HG02678 (cell line): ENCODE data around the gene METTL4.

ENCODE experiments used
- ATAC-seq: cut with Tn5 transposase; IDR thresholded peaks from one replicate; pipeline ENCODE4 v1.9.1; 2021; ENCODE audit warnings: mild to moderate bottlenecking, moderate library complexity; ENCODE audit not compliant: unreplicated experiment

Gene METTL4

DNA sequence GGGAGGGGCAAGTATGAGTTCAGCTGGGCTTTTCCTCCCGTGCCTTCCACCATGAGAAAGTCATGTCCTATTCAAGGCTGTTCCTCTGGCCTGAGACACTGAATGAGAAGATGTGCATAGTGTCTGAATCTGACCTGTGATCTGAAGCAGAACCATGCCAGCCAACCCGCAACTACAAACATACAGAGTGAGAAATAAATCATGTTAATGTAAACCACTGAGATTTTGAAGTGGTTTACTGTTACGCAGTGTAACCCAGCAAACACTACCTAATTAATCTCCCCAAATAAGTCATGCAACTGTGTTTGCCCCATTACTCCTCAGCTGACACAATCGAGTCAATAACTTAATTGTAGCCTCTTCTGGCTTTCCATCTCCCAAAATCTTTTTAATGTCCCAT, 49.2 kb downstream of the METTL4 start:
- no peak for ATAC-seq

DNA sequence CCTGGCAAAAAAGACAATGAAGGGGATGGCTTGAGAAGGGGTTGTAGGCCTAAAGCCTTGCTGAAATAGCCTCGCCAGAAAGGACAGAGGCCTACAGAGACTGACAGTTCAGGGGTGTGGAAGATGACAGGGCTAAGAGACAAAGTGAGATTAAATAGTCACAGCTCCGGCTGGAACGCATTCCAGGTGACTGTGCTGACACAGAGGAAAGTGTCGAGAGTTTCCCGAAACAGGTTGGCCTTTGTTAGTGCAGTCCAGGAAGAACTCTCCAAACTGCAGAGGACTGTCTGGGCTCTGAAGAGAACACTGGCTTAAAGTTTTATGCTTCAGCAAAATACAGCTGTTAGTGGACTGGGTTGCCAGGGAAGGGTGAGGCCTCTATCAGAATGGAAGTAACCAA, 52.8 kb downstream of the METTL4 start:
- ATAC-seq = no peak

DNA sequence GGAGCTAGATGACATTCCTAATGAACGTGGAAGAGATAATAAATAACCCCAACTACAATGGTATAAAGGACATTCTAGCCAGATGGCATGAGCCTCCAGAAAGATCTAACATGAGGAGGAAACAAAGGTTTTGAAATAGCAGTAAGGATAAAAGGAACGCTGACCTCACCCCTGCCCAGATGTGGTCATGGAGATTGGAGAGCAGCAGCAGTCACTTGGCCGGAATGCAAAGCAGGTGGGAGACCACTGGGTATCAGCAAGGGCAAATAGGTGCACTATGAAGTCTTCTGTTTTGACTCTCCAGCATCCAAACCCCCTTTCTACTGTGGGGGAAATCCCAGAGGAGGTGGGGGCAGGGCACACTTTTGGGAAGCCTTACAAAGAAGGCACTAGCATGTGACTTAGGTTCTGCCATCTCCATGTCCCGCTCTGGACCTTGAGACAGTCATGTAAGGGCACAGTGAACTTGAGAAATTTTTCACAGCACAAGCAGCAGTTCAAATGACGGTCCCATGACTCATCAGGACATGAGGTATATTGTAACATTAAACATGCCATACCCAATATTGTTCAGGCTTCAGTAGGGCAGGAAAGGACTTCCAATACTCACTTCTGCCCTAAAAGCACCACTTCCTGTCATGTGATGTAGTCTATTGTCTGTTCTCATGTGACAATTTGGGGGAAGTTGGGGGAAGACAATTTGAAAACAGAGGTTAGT, 55.2 kb downstream of the METTL4 start:
- no peak for ATAC-seq

DNA sequence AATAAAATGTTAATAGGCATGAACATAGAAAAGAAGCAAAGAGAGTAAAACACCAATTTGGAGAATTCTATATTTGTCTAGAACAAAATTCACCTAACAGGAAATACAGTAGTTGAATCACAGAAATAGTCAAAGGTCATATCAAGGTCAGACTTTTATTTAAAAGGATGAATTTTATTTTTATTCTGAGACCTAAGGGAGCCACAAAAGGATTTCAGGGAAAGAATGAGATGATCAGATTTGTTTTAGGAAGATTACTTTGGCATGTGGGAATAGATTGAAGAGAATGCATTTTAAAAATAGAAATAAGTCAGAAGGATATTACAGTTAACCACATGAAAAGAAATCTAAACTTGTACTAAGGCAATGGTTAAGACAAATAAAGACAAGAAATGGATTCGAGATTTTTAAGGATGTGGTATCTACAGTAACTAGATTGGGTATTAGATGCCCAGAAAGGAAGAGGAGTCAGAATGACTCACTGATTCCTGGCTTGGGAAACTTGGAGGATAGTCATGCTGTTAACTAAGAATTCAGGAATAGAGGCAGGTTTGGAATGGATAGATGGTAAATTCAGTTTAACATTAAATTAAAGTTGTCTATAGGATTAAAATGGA, 56.0 kb downstream of the METTL4 start:
- ATAC-seq = no peak

DNA sequence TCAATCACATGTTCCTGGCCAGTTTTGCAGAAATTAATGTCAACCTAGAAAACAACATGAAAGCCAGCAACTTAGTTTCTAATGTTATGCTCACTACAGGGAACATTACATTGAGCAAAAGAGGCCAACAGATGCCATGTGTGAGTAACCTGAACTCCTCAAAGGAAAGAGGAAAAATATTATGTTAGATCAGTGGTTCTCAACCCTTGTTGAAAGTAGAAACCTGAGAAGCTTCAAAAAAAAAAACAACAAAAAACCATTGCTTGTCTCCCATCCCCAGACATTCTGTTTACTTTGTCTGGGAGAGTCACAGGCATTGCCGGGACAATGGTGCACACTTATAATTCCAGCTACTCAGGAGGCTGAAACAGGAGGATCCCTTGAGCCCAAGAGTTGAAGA, 57.7 kb downstream of the METTL4 start:
- no peak for ATAC-seq

DNA sequence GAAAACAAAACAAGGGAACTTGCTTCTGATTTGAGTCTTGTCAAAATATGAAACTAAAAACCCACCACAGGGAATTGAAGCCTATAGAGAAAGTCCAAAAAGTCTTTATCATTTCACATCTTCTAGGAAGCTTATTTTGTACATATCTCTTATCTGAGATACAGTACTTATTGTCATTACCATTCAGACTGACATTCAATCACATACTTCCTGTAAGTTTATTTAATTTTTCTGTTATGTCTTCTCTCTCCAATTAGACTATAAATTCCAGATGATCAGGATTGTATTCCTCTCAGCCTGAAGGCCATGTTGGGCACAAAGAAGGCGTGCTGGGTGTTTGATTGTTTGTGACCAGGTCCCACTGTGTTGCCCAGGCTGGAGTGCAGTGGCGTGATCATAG, 59.2 kb downstream of the METTL4 start:
- ATAC-seq = no peak

DNA sequence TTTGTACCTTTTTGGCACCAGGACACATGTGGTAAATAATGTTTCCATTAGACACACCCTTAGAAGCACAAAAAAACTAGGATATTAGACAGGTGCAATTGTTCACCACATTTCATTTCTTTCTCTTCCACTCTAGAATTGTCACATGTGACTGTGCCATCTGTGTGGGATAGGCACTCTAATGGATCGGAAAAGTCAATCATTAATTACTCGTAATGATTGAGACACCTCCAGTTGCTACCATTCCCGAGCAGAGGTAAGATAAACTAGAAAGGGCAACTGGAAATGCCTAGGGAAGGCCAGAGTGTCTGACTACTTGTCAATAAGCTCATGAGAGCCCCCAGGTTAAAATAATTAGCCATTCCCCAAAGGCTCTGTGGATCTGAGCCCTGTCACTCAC, 59.9 kb downstream of the METTL4 start:
- no peak for ATAC-seq

DNA sequence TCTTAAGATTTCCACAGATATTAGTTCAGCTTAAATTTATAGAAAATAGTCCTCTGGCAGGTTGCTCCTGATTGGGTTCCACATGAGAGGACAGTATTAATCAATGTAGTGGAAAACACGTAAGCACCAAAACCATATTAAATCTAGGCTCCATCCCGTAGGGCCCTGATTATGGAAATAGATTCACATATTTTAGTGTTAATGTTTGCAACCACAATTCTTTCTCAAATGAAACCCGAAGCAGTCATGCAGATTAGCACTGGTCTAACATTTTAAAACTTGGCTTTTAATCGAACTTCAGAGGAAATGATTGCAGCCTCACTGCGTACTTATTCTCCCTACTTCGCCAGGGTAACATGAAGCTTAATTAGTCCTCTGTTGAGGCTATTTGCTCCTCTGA, 60.9 kb downstream of the METTL4 start:
- ATAC-seq = no peak

DNA sequence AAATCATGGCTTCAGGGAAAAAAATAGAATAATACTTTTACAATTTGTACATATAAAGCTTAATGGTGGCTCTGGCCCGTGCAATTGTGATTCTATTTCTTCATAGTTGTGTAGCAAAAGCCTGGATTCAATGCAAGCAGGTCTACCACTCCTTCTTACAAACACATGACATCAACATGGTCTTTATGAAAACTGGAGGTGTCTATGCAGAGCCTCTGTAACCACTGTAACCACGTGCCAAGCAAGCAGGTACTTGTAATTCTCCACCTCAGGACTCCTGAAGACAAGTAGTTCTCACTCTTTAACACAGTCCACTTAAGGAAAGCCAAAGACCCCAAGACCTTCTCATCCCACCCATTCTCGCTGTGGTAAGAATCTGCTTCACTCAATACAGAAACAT, 62.6 kb downstream of the METTL4 start:
- ATAC-seq = no peak

DNA sequence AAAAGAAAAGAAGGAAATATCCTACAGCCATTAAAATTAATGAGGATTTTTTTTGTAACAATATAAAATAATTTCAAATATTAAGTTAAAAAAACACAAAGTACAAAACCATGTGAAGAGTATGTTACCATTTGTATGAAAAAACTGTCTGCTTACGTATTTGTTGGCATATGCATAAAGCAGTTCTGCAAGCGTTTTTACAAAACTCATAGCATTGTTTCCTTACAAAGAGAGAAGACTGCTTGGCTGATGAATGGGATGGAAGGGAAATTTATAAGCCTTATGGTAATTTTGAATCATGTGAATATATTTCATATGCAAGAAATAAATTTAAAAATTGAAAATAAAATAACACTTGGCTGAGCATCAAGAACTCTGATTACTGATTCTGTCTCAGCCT, 63.1 kb downstream of the METTL4 start:
- no peak for ATAC-seq

DNA sequence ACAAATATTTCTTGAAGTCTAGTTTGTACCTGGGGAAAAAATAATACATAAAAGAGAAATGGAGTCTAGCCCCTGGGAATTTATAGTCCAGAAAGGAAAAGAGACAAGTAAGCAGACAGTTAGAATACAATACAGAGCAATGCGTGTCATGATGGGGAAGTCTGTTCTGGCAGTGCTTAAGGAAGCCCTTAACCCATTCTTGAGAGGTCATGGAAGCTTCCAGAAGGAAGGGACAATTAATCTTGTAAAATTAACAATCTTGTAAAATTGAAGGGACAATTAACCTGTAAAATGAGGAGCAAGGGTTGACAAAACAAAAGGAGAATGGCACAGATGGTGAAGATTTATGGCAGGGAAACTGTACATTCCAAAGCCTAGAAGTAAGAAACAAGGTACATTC, 66.7 kb downstream of the METTL4 start:
- ATAC-seq = no peak

DNA sequence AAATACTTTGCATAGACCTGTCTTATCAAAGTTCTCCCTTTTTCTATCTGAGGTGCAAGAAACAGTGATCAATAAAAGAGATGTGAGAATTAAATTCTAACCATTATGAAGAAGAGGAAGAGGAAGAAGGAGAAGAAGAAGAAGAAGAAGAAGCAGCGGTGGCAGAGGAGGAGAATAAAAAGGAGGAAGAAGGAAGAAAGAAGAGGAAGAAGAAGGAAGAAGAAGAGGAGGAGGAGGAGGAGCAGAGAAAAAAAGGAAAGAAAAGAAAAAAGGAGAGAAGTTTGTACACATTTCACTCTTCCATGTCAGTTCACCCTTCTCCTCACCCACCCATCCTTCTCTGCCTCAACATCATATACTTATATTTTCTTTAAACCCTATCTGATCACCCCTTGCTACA, 68.4 kb downstream of the METTL4 start:
- ATAC-seq = no peak

DNA sequence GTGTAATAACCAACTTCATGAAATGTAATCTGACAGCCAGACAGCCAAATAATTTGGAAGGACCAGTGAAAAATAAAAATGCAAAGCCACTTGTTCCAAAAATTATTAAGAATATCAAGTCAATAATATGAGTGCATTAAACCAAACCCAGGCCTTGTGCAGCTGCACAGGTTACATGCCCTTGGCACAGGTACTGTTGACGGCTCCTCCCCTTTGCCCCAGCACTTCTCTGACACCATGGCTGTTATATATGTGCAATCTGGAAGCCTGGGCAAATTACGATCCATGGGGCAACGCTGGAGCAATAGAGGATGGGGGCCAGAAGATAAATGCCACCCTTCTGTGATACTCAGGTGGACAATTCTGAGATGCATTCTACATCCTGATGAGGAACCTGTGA, 68.9 kb downstream of the METTL4 start:
- ATAC-seq = no peak

DNA sequence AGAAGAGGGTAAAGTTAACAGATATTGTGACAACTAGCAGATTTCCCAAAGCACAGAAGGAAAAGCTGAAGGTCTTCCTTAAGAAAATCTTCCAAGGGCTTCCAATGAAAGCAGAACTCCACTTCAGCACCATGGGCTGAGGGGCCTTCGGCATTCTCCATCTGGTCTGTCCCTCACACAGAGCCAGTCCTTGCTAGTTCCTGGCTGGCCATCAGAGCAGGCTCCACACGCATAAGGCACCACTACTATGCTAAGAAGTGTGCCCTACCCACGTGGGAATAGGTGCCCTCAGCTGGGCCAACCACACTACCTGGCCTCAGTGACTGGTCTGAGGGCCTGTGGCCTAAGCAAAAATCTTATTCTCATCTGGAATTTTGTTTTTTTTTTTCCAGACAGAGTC, 73.5 kb downstream of the METTL4 start:
- ATAC-seq = no peak

DNA sequence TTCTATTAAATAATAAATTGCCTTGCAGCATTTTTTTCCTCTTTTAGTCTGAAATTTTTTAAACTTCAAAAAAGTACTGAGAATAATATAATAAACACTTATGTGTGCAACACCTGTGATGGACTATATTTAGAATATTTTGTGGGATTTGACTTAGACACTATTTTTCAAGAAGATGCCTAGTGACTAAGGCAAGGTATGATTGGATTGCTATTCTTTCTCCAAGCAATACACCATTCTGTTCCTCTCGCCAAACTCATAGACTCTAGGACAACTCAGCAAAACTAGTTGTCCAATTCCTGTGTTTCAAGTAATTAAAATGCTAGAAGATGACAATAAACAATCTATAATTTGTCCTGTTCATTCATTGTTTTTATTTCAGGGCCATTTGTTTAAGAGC, 75.9 kb downstream of the METTL4 start:
- ATAC-seq = no peak

DNA sequence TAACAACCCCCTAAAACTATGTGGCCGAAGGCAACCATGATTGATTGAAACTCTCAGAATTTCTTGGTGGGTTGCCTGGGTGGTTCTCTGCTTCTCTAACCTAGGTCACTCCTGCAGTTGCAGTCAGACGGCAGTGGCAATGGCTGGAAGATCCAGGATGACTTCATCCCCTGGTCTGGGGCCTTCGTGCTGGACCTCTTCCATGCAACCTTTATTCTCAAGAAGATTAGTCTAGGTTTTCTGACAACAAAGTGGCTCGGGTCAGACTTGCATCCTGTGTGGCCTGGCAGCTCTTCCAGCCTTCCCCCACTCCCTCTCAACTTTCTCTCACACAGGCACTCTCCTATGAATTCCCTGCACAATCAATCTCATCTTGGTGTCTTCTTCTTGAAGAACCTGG, 76.4 kb downstream of the METTL4 start:
- no peak for ATAC-seq
